K562 (cell line): ENCODE measurements around the gene RBM12. TPM values are rescaled to one million over a fixed set of nuclear protein-coding genes. Genes with fewer than 3 reads are reported as not detected.
A peak's percentile ranks its signal among the peaks of the same experiment; 100 is the strongest.

Experiments
- ATAC-seq: fragments of 200-7000 bp; cut with Tn5 transposase; 3 replicates; pipeline ENCODE4 v1.9.1; 2020; ENCODE audit warnings: moderate library complexity
- BruUV-seq: library from RNA; stranded (reverse); fragments of 400-500 nt; replicated peaks from 2 replicates; lab custom pipeline; 2021; lab: Mats Ljungman, UMichigan
- CTCF ChIA-PET: fragments of 300-600 bp; formaldehyde crosslinking; extraction: SDS; loops from one replicate; lab custom pipeline; 2021; ENCODE audit warnings: low intra/inter-chr PET ratio; lab: Yijun Ruan, JAX
- POLR2A ChIA-PET: fragments of 300-600, 350-650 bp; sonication (Branson Sonifier 250); formaldehyde crosslinking; extraction: SDS; loops from one replicate; lab custom pipeline; 2021; ENCODE audit warnings: antibody characterized with exemption, inconsistent platforms; lab: Yijun Ruan, JAX
- DNase-seq, 4 experiments: peaks; one replicate each; pipeline versions ENCODE4 v3.0.0 to v3.0.0-alpha.2; 2011 to 2018; ENCODE audit warnings: low spot score in 3 of 4, mixed read lengths in 3 of 4; ENCODE audit errors: extremely low read depth in 1 of 4
- FAIRE-seq: peaks from 2 replicates; lab custom pipeline; 2011; peaks lifted over from hg19 to GRCh38; lab: Jason Lieb, UNC
- H2AFZ ChIP-seq: 2 replicates; pipeline ENCODE4 v1.6.0; 2011; ENCODE audit warnings: low read depth, low read length, control low read depth, inconsistent platforms
- H3K27ac ChIP-seq: fragments of 200-600 bp; 3 replicates; pipeline ENCODE4 v1.8.0; 2011; ENCODE audit warnings: low read depth, mild to moderate bottlenecking, control low read depth, inconsistent platforms, low read length, moderate library complexity, mixed read lengths; ENCODE audit errors: extremely low read depth
- H3K27me3 ChIP-seq, 2 experiments: fragments of 300-600 bp in 1 of 2; 2 replicates in 1 of 2; 3 replicates in 1 of 2; pipeline versions ENCODE4 v1.6.0 to v1.8.0; 2011; ENCODE audit warnings: inconsistent platforms in 2 of 2, low read length in 2 of 2, mild to moderate bottlenecking in 1 of 2, mixed read lengths in 1 of 2, moderate library complexity in 1 of 2; ENCODE audit not compliant: control insufficient read depth in 2 of 2, insufficient read depth in 2 of 2
- H3K36me3 ChIP-seq: fragments of 300-600 bp; 3 replicates; pipeline ENCODE4 v1.8.0; 2011; ENCODE audit warnings: mild to moderate bottlenecking, low read length, inconsistent platforms; ENCODE audit not compliant: control insufficient read depth, insufficient read depth
- H3K4me1 ChIP-seq, 2 experiments: fragments of 200-600 bp in 1 of 2; replicated peaks in 1 of 2; 2 replicates in 1 of 2; 3 replicates in 1 of 2; pipeline versions ENCODE4 v1.5.1 to v1.8.0; 2011; ENCODE audit warnings: inconsistent platforms in 2 of 2, low read length in 2 of 2, mild to moderate bottlenecking in 1 of 2, mixed read lengths in 1 of 2, moderate library complexity in 1 of 2; ENCODE audit not compliant: control insufficient read depth in 2 of 2, insufficient read depth in 2 of 2
- H3K4me2 ChIP-seq: 2 replicates; pipeline ENCODE4 v1.6.1; 2011; ENCODE audit warnings: low read length, control low read depth, inconsistent platforms, mixed read lengths; ENCODE audit not compliant: insufficient read depth
- H3K4me3 ChIP-seq: fragments of 200-600 bp; sonication (generic), shearing (Covaris generic); 2 replicates; pipeline ENCODE4 v1.5.1; 2016; ENCODE audit warnings: control low read depth, inconsistent platforms
- H3K79me2 ChIP-seq: fragments of 200-600 bp; 3 replicates; pipeline ENCODE4 v1.8.0; 2011; ENCODE audit warnings: low read length, inconsistent platforms; ENCODE audit not compliant: control insufficient read depth, insufficient read depth
- H3K9ac ChIP-seq, 2 experiments: 2 replicates each; pipeline versions ENCODE4 v1.6.0 to v1.6.1; 2011; ENCODE audit warnings: low read depth in 2 of 2, low read length in 2 of 2, control low read depth in 1 of 2, inconsistent platforms in 1 of 2, mild to moderate bottlenecking in 1 of 2, mixed read lengths in 1 of 2; ENCODE audit not compliant: insufficient read depth in 1 of 2
- H3K9me1 ChIP-seq: one replicate; pipeline ENCODE4 v1.6.0; 2011; ENCODE audit warnings: inconsistent platforms, mild to moderate bottlenecking, low read length, moderate library complexity; ENCODE audit not compliant: control insufficient read depth, insufficient read depth
- H3K9me3 ChIP-seq: replicated peaks from 2 replicates; pipeline ENCODE4 v1.5.1; 2011; ENCODE audit warnings: low read depth, low read length, inconsistent platforms; ENCODE audit not compliant: control insufficient read depth, insufficient read depth
- H4K20me1 ChIP-seq: replicated peaks from 2 replicates; pipeline ENCODE4 v1.6.1; 2011; ENCODE audit warnings: low read length, inconsistent platforms, mixed read lengths; ENCODE audit not compliant: control insufficient read depth, insufficient read depth
- BCOR ChIP-seq: fragments of 450-650 bp; IDR thresholded peaks from 2 replicates; pipeline ENCODE4 v1.6.1; 2016
- ETV6 ChIP-seq, 3 experiments: fragments of 150-350 bp in 1 of 3; sonication (generic) in 1 of 3; formaldehyde crosslinking in 1 of 3; IDR thresholded peaks; 2 replicates each; pipeline versions ENCODE4 v1.6.1 to v1.8.0; 2014 to 2022; ENCODE audit warnings: borderline replicate concordance in 2 of 3, low read depth in 2 of 3, antibody characterized with exemption in 1 of 3, low read length in 1 of 3, mild to moderate bottlenecking in 1 of 3, missing genetic modification reagents in 1 of 3
- HMBOX1 ChIP-seq: sonication (generic); IDR thresholded peaks from 2 replicates; pipeline ENCODE4 v1.6.1; 2016
- HMG20A ChIP-seq: fragments of 450-650 bp; formaldehyde crosslinking; conservative IDR thresholded peaks from 2 replicates; pipeline ENCODE4 v1.4.0; 2020; ENCODE audit warnings: mild to moderate bottlenecking, mixed read lengths
- MTF1 ChIP-seq: fragments of 250-450 bp; sonication (Bioruptor Pico); IDR thresholded peaks from 2 replicates; pipeline ENCODE4 v1.9.0; 2021; ENCODE audit warnings: moderate library complexity, mild to moderate bottlenecking, inconsistent platforms, borderline replicate concordance
- SLC30A9 ChIP-seq: fragments of 250-450 bp; sonication (Bioruptor Pico); IDR thresholded peaks from 2 replicates; pipeline ENCODE4 v1.8.0; 2022; ENCODE audit warnings: mild to moderate bottlenecking, moderate library complexity
- ZBTB8A ChIP-seq: fragments of 450-650 bp; IDR thresholded peaks from 2 replicates; pipeline ENCODE4 v1.6.1; 2018; ENCODE audit warnings: mild to moderate bottlenecking, moderate library complexity; ENCODE audit not compliant: partially characterized antibody
- ZMIZ1 ChIP-seq, 2 experiments: fragments of 150-350 bp in 1 of 2; IDR thresholded peaks; 2 replicates each; pipeline ENCODE4 v1.6.1; 2012 to 2016; ENCODE audit warnings: low read depth in 2 of 2, low read length in 2 of 2, mild to moderate bottlenecking in 1 of 2, moderate library complexity in 1 of 2
- ZNF121 ChIP-seq: sonication (generic); formaldehyde crosslinking; conservative IDR thresholded peaks from 2 replicates; pipeline ENCODE4 v1.8.0; 2022; ENCODE audit warnings: missing genetic modification reagents
- ZNF197 ChIP-seq: fragments of 200-800 bp; sonication (Bioruptor generic); IDR thresholded peaks from 2 replicates; pipeline ENCODE4 v1.6.1; 2016; ENCODE audit warnings: low read depth, missing genetic modification characterization, missing compliant biosample characterization
- ZNF41 ChIP-seq: fragments of 250-450 bp; sonication (Bioruptor Pico); conservative IDR thresholded peaks from 2 replicates; pipeline ENCODE4 v1.4.0; 2020; ENCODE audit warnings: mild to moderate bottlenecking
- ZNF445 ChIP-seq: fragments of 250-450 bp; sonication (Bioruptor Pico); IDR thresholded peaks from 2 replicates; pipeline ENCODE4 v1.4.0; 2020; ENCODE audit warnings: low read depth, mild to moderate bottlenecking, moderate library complexity
- ZNF507 ChIP-seq: conservative IDR thresholded peaks from 2 replicates; pipeline ENCODE4 v1.6.1; 2017; ENCODE audit warnings: missing genetic modification characterization, missing compliant biosample characterization
- ZNF639 ChIP-seq, 2 experiments: fragments of 200-800 bp in 1 of 2; sonication (Bioruptor generic) in 1 of 2; sonication (generic) in 1 of 2; formaldehyde crosslinking in 1 of 2; IDR thresholded peaks in 1 of 2; conservative IDR thresholded peaks in 1 of 2; 2 replicates each; pipeline versions ENCODE4 v1.5.0 to v1.6.1; 2016 to 2020; ENCODE audit warnings: missing compliant biosample characterization in 1 of 2, missing genetic modification characterization in 1 of 2, missing genetic modification reagents in 1 of 2
- ZNF75A ChIP-seq: fragments of 450-650 bp; formaldehyde crosslinking; IDR thresholded peaks from 2 replicates; pipeline ENCODE4 v1.4.0; 2020; ENCODE audit warnings: mild to moderate bottlenecking
- WGBS: fragments of 100-300 bp; shearing (Covaris generic); methylation state at CpG from one replicate; pipeline ENCODE4 v1.1.6; 2016; ENCODE audit warnings: low coverage, mixed read lengths; ENCODE audit not compliant: insufficient coverage; ENCODE audit errors: missing lambda C conversion rate; 5-methylcytosine and 5-hydroxymethylcytosine counted together
- in situ Hi-C: fragments of 300-500 bp; cut with MboI; formaldehyde crosslinking; loops from 4 replicates; pipeline ENCODE4 v1.15.0; 2018; ENCODE audit warnings: inconsistent platforms, mixed read lengths
- intact Hi-C: fragments of 100-400 bp; cut with micrococcal nuclease; formaldehyde crosslinking; loops from 2 replicates; pipeline ENCODE4 v1.14.2; 2022
- polyA plus RNA-seq, 8 experiments: library from polyadenylated mRNA; depleted of rRNA in 4 of 8; stranded (reverse) in 5 of 8; unstranded in 3 of 8; fragments of >200 nt; fragmentation: Nextera tagmentation in 2 of 8; fragmentation: Illumina TruSeq in 1 of 8; extraction: Ambion mirVana in 2 of 8; extraction: Trizol in 1 of 8; gene quantifications; 2 replicates each; pipeline versions ENCODE4 v1.2.1 to v1.2.3, GENCODE V29; 2011 to 2014; ENCODE audit warnings: inconsistent platforms in 1 of 8, missing spikeins in 1 of 8
- total RNA-seq, 7 experiments: library from RNA; depleted of rRNA in 6 of 7; stranded (reverse); fragments of >200 nt in 6 of 7; fragmentation: Illumina TruSeq in 2 of 7; extraction: Trizol in 2 of 7; gene quantifications; 2 replicates each; pipeline versions ENCODE4 v1.2.1 to v1.2.3, GENCODE V29; 2011 to 2021; ENCODE audit warnings: low replicate concordance in 1 of 7

Gene RBM12
- total and polyA plus RNA-seq, 9 of the 15 experiments (the other 6 are each of a cell fraction or from before 2014, with no cell fraction given) = 5.0 to 162 (median 73.3) TPM

GRCh38 chr20:35695245-35695749, 30.6 kb upstream of the RBM12 start (continued):
- no peak for TF ChIP-seq ZNF639 (CRISPR knock-in tag; conservative IDR thresholded peaks at IDR 0.05 in 1 of 2, IDR thresholded peaks at IDR 0.05 in 1 of 2)
- no peak for TF ChIP-seq SLC30A9
- TF ChIP-seq ZNF507 (tag) = no peak
- TF ChIP-seq, all 486 proteins: peak for 0

- Histone ChIP-seq H3K79me2 (no peaks in the 10 kb centered on the region), H3K36me3 (peaks cover 56% of the 10 kb centered on the region), H2AFZ (no peak overlapping the region), H3K9ac (no peak overlapping the region), H3K4me3 (no peak overlapping the region), H3K4me2 (no peak overlapping the region), H3K9me1 (no peaks in the 10 kb centered on the region), H3K27me3 (no peaks in the 10 kb centered on the region), H3K4me1 (no peaks in the 10 kb centered on the region), H3K9me3 (no peaks in the 10 kb centered on the region), H3K27ac (no peak overlapping the region), H4K20me1 (no peaks in the 10 kb centered on the region)
- POLR2A ChIA-PET = interaction anchor here (0.6 to 2.3 kb wide), 5 partner anchors 9 to 52 kb away, joined by 3 to 10 read pairs (median 3); partner anchors contain the start of genes NFS1, RBM39 and ROMO1
- BruUV-seq = no TSS peak
- 75% methylated on average over 4 of the region's 4 CpGs for WGBS
- intact Hi-C loops = no loop called here
- FAIRE-seq = peak; percentile 19
- CTCF ChIA-PET = no interaction called here
- DNase-seq = no peak
- in situ Hi-C loops = no loop called here
- ATAC-seq = no peak
- no peak for TF ChIP-seq ZNF41 (CRISPR knock-in tag)
- TF ChIP-seq HMBOX1 = no peak
- TF ChIP-seq MTF1 (CRISPR knock-in tag) = no peak
- TF ChIP-seq ZNF121 (CRISPR knock-in tag) = no peak
- TF ChIP-seq ZMIZ1 (IDR thresholded peaks at IDR 0.05; ENCODE audit: low read depth in 2 of 2, low read length in 2 of 2) = no peak
- no peak for TF ChIP-seq ZNF445 (CRISPR knock-in tag)
- TF ChIP-seq ZBTB8A = no peak
- no peak for TF ChIP-seq HMG20A
- no peak for TF ChIP-seq ZNF75A (CRISPR knock-in tag)
- no peak for TF ChIP-seq ETV6 (IDR thresholded peaks at IDR 0.05; ENCODE audit: borderline replicate concordance in 1 of 2, low read depth in 2 of 2, low read length in 1 of 2)
- no peak for TF ChIP-seq ETV6 (CRISPR knock-in tag; IDR thresholded peaks at IDR 0.05; ENCODE audit: borderline replicate concordance)
- no peak for TF ChIP-seq ZNF197 (CRISPR knock-in tag)
- TF ChIP-seq BCOR = no peak
These were observed 25.6 kb upstream of the RBM12 start for GRCh38 chr20:35690265-35690664.
